ENCODE results near the gene PRKAR2A.
A peak's percentile ranks its signal among the peaks of the same experiment; 100 is the strongest.

Gene PRKAR2A

DNA sequence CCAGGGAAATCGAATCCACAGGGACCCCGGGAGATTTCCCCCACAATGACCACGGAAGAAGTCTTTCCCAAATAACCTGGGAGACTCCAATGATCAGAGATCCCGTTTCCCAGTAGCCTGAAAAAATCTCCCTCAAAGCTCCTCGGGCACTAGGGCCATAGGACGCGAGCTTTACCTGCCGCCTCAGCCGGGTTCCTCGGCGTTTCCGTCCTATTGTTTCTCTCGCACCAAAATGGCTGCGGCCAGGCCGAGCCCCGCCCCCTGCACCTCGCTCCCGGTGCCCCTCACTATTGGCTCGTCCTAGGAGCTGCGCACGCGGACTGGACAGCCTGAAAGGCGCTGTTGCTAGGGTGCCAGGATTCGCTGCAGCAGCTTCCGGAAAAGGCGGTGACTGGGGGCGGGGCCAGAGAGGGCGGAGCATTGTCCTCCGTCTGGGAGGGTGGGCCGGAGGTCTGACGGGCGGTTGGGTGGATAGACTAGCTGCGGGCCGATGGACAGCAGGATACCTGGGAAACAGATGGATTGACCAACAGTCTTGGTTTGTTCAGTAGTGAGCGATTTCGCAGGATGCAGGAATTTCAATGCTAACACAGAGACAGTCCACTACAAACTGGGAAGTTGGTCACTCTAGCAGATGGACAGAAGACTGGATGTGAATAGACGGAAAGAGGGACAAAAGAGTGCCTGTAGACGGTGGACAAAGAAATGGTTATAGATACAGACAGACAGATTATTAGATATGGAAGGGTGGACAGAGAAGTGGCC is 130.5 kb downstream of the PRKAR2A start, which contains the start of gene IP6K2:
Gene IP6K2 (minus strand): TSS at position 240 of the 765 bp plus-strand sequence. CDS start 21,930 bp downstream, outside the sequence.
- Histone ChIP-seq H3K4me3 (replicated peaks; ENCODE audit: insufficient read depth, low read length) (peak within 1 kb of the TSS; percentile 94), H3K27me3 (ENCODE audit: insufficient read depth, poor library complexity, severe bottlenecking) (no peaks in the 10 kb centered on the region), H3K27ac (replicated peaks) (peak within 1 kb of the TSS; percentile 80)
- DNase-seq (ENCODE audit: low read depth in 1 of 2, low spot score in 1 of 2): peak; percentile 86 to 99
- TF ChIP-seq, protein P1, sequence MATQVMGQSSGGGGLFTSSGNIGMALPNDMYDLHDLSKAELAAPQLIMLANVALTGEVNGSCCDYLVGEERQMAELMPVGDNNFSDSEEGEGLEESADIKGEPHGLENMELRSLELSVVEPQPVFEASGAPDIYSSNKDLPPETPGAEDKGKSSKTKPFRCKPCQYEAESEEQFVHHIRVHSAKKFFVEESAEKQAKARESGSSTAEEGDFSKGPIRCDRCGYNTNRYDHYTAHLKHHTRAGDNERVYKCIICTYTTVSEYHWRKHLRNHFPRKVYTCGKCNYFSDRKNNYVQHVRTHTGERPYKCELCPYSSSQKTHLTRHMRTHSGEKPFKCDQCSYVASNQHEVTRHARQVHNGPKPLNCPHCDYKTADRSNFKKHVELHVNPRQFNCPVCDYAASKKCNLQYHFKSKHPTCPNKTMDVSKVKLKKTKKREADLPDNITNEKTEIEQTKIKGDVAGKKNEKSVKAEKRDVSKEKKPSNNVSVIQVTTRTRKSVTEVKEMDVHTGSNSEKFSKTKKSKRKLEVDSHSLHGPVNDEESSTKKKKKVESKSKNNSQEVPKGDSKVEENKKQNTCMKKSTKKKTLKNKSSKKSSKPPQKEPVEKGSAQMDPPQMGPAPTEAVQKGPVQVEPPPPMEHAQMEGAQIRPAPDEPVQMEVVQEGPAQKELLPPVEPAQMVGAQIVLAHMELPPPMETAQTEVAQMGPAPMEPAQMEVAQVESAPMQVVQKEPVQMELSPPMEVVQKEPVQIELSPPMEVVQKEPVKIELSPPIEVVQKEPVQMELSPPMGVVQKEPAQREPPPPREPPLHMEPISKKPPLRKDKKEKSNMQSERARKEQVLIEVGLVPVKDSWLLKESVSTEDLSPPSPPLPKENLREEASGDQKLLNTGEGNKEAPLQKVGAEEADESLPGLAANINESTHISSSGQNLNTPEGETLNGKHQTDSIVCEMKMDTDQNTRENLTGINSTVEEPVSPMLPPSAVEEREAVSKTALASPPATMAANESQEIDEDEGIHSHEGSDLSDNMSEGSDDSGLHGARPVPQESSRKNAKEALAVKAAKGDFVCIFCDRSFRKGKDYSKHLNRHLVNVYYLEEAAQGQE (IDR thresholded peaks at IDR 0.05; ENCODE audit: insufficient replicate concordance, low read depth): no peak
- peak; percentile 82 for TF ChIP-seq POLR2AphosphoS5 (IDR thresholded peaks at IDR 0.05; ENCODE audit: low read depth)

- TF ChIP-seq POLR2AphosphoS5 (IDR thresholded peaks at IDR 0.05; ENCODE audit: low read depth) (no peak), GABPA (IDR thresholded peaks at IDR 0.05; ENCODE audit: low read depth) (no peak), SPI1 (IDR thresholded peaks at IDR 0.05; ENCODE audit: borderline replicate concordance, low read depth) (no peak), CTCF (IDR thresholded peaks at IDR 0.05; ENCODE audit: insufficient read depth, low read length) (no peak)
- TF ChIP-seq, protein P1 (IDR thresholded peaks at IDR 0.05; ENCODE audit: insufficient replicate concordance, low read depth): no peak
- Histone ChIP-seq H3K4me3 (replicated peaks; ENCODE audit: insufficient read depth, low read length) (peak overlapping the region; percentile 94), H3K27me3 (ENCODE audit: insufficient read depth, poor library complexity, severe bottlenecking) (no peaks in the 10 kb centered on the region), H3K27ac (replicated peaks) (peak overlapping the region; percentile 80)
- DNase-seq (ENCODE audit: low read depth in 1 of 2, low spot score in 1 of 2): peak in 1 of 2 experiments; percentile 17
Observed at GRCh38 chr3:48716508-48716981, 131.1 kb downstream of the PRKAR2A start.

- H3K4me3 ChIP-seq (replicated peaks; ENCODE audit: insufficient read depth, low read length): peak overlapping the region; percentile 94; the same call in 1 of the 2 replicates
- TF ChIP-seq SPI1 (IDR thresholded peaks at IDR 0.05; ENCODE audit: borderline replicate concordance, low read depth): no peak
- TF ChIP-seq CTCF (IDR thresholded peaks at IDR 0.05; ENCODE audit: insufficient read depth, low read length): no peak
- TF ChIP-seq, protein P1 (IDR thresholded peaks at IDR 0.05; ENCODE audit: insufficient replicate concordance, low read depth): no peak
- TF ChIP-seq POLR2AphosphoS5 (IDR thresholded peaks at IDR 0.05; ENCODE audit: low read depth): no peak
- TF ChIP-seq GABPA (IDR thresholded peaks at IDR 0.05; ENCODE audit: low read depth): no peak
- no peak overlapping the region for H3K27ac ChIP-seq (replicated peaks)
- H3K27me3 ChIP-seq (ENCODE audit: insufficient read depth, poor library complexity, severe bottlenecking): no peaks in the 10 kb centered on the region
- DNase-seq (ENCODE audit: low read depth in 1 of 2, low spot score in 1 of 2): no peak
Observed at GRCh38 chr3:48715174-48715800, 132.4 kb downstream of the PRKAR2A start.
